Neuronal stem cell (in vitro differentiated cells): Measurements from ENCODE around the gene BAD.
A peak's percentile ranks its signal among the peaks of the same experiment; 100 is the strongest.

Experiments used
- DNase-seq: peaks from one replicate; pipeline ENCODE4 v3.0.0-alpha.2; 2013; ENCODE audit warnings: low spot score
- H2AFZ ChIP-seq: one replicate; pipeline ENCODE4 v1.6.1; 2013; ENCODE audit warnings: mild to moderate bottlenecking, low read length, inconsistent platforms
- H2AK5ac ChIP-seq: 2 replicates; pipeline ENCODE4 v1.6.1; 2013; ENCODE audit warnings: low read depth, mild to moderate bottlenecking, inconsistent platforms, low read length, moderate library complexity, mixed read lengths
- H2BK120ac ChIP-seq: 2 replicates; pipeline ENCODE4 v1.6.1; 2013; ENCODE audit warnings: low read depth, mild to moderate bottlenecking, inconsistent platforms, low read length, moderate library complexity, mixed read lengths
- H2BK12ac ChIP-seq: one replicate; pipeline ENCODE4 v1.6.1; 2013; ENCODE audit warnings: low read length, inconsistent platforms
- H2BK15ac ChIP-seq: 2 replicates; pipeline ENCODE4 v1.6.1; 2013; ENCODE audit warnings: mild to moderate bottlenecking, low read length, inconsistent platforms, mixed read lengths
- H2BK5ac ChIP-seq: one replicate; pipeline ENCODE4 v1.6.1; 2013; ENCODE audit warnings: inconsistent platforms, mild to moderate bottlenecking, low read length, moderate library complexity
- H3K14ac ChIP-seq: one replicate; pipeline ENCODE4 v1.6.1; 2013; ENCODE audit warnings: low read length, inconsistent platforms
- H3K18ac ChIP-seq: 2 replicates; pipeline ENCODE4 v1.6.1; 2013; ENCODE audit warnings: low read length, inconsistent platforms
- H3K23ac ChIP-seq: 2 replicates; pipeline ENCODE4 v1.6.1; 2013; ENCODE audit warnings: low read depth, mild to moderate bottlenecking, mixed read lengths, low read length, inconsistent platforms; ENCODE audit not compliant: poor library complexity
- H3K27ac ChIP-seq: replicated peaks from 3 replicates; pipeline ENCODE4 v1.5.1; 2013; ENCODE audit warnings: low read length, inconsistent platforms
- H3K27me3 ChIP-seq, 3 experiments: 2 replicates each; pipeline ENCODE4 v1.6.1; 2013; ENCODE audit warnings: low read length in 3 of 3, mild to moderate bottlenecking in 2 of 3, inconsistent platforms in 1 of 3, low read depth in 1 of 3, mixed read lengths in 1 of 3, moderate library complexity in 1 of 3; ENCODE audit not compliant: control insufficient read depth in 3 of 3, insufficient read depth in 3 of 3
- H3K36me3 ChIP-seq, 2 donors: replicated peaks in 1 of 2; 2 replicates each; pipeline ENCODE4 v1.6.1; 2013; ENCODE audit warnings: low read length in 2 of 2; ENCODE audit not compliant: control insufficient read depth in 2 of 2, insufficient read depth in 2 of 2
- H3K4ac ChIP-seq: 2 replicates; pipeline ENCODE4 v1.6.1; 2013; ENCODE audit warnings: inconsistent platforms, mild to moderate bottlenecking, low read length, moderate library complexity
- H3K4me1 ChIP-seq, 2 donors: 1 replicate in 1 of 2; 2 replicates in 1 of 2; pipeline ENCODE4 v1.6.1; 2013; ENCODE audit warnings: low read length in 2 of 2, low read depth in 1 of 2; ENCODE audit not compliant: control insufficient read depth in 2 of 2, insufficient read depth in 1 of 2
- H3K4me2 ChIP-seq: one replicate; pipeline ENCODE4 v1.6.1; 2013; ENCODE audit warnings: mild to moderate bottlenecking, low read length, inconsistent platforms; ENCODE audit not compliant: insufficient read depth, poor library complexity, severe bottlenecking
- H3K4me3 ChIP-seq, 2 donors: 2 replicates each; pipeline ENCODE4 v1.5.1; 2013; ENCODE audit warnings: low read length in 2 of 2, mild to moderate bottlenecking in 2 of 2, inconsistent platforms in 1 of 2, moderate library complexity in 1 of 2
- H3K79me1 ChIP-seq: one replicate; pipeline ENCODE4 v1.6.1; 2013; ENCODE audit warnings: low read depth, mild to moderate bottlenecking, inconsistent platforms, low read length, moderate library complexity
- H3K9ac ChIP-seq: one replicate; pipeline ENCODE4 v1.6.1; 2013; ENCODE audit warnings: mild to moderate bottlenecking, low read depth, low read length, inconsistent platforms; ENCODE audit not compliant: poor library complexity
- H3K9me3 ChIP-seq, 2 donors: replicated peaks in 1 of 2; 2 replicates each; pipeline versions ENCODE3 to v1.6.1; 2013; ENCODE audit warnings: low read length in 2 of 2, mild to moderate bottlenecking in 2 of 2, inconsistent platforms in 1 of 2, low read depth in 1 of 2, mixed read lengths in 1 of 2, moderate library complexity in 1 of 2; ENCODE audit not compliant: control insufficient read depth in 2 of 2, insufficient read depth in 1 of 2
- H4K8ac ChIP-seq: one replicate; pipeline ENCODE4 v1.6.1; 2013; ENCODE audit warnings: low read depth, mild to moderate bottlenecking, inconsistent platforms, low read length, moderate library complexity
- H4K91ac ChIP-seq: one replicate; pipeline ENCODE4 v1.6.1; 2013; ENCODE audit warnings: low read length, low read depth, mild to moderate bottlenecking, inconsistent platforms; ENCODE audit not compliant: poor library complexity
- WGBS, 2 donors: extraction: QIAGEN DNeasy Blood & Tissue Kit; methylation state at CpG; one replicate each; pipeline ENCODE4 v1.1.7; 2013; ENCODE audit warnings: missing lambda C conversion rate in 2 of 2, mixed read lengths in 1 of 2; ENCODE audit not compliant: insufficient read length in 2 of 2, insufficient replicate concordance in 1 of 2; ENCODE audit errors: extremely low coverage in 2 of 2; 5-methylcytosine and 5-hydroxymethylcytosine counted together

BAD gene

DNA sequence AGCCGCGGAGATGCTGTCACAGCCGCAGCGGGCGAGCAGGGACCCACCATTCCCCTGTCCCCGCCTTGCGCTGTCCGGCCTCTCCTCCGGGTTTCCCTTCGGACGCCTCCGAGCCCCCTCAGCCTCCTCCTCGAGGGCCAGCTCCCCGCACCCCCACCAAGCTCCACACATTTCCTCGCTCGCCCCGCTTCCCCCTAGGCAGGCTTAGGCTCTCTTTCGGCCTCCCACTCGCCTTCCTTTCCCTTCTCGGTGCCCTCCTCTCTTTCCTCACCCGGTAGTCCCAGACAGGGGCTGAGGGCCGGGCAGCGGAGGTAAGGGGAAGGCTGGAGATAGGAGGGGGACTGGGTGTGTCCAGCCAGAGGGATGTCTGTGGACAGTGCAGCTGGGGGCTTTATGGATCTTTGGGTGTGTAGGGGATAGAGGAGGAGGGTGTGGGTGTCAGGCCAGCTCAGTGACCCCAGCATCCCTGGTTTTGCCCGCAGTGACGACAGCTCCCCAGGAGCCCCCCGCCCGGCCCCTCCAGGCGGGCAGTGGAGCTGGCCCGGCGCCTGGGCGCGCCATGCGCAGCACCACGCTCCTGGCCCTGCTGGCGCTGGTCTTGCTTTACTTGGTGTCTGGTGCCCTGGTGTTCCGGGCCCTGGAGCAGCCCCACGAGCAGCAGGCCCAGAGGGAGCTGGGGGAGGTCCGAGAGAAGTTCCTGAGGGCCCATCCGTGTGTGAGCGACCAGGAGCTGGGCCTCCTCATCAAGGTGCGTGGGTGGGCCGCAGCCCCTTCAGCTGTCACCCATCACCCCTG is 8.2 kb upstream of the BAD start:
- Histone ChIP-seq H3K9me3 (no peaks in the 10 kb centered on the region), H3K14ac (peak overlapping the region; percentile 67), H3K4me2 (peak overlapping the region; percentile 60), H3K4ac (no peak overlapping the region), H2AK5ac (peak overlapping the region; percentile 81), H3K4me1 (peaks cover 6 to 18% of the 10 kb centered on the region in 2 donors), H3K23ac (peak overlapping the region; percentile 94), H3K27me3 (peaks cover 48 to 84% (median 83%) of the 10 kb centered on the region in 3 experiments), H2AFZ (peak overlapping the region; percentile 79), H4K91ac (no peak overlapping the region), H3K36me3 (no peaks in the 10 kb centered on the region), H2BK15ac (peak overlapping the region; percentile 34), H3K18ac (peak overlapping the region; percentile 82), H3K4me3 (no peak overlapping the region), H2BK5ac (peak overlapping the region; percentile 17), H3K27ac (no peak overlapping the region), H2BK12ac (peak overlapping the region; percentile 16), H3K79me1 (peaks cover 2% of the 10 kb centered on the region), H3K9ac (peak overlapping the region; percentile 74), H2BK120ac (no peak overlapping the region), H4K8ac (peak overlapping the region; percentile 31)
- no CpG with 5 or more reads among the region's 42 CpGs for WGBS, 2 donors
- no peak for DNase-seq

DNA sequence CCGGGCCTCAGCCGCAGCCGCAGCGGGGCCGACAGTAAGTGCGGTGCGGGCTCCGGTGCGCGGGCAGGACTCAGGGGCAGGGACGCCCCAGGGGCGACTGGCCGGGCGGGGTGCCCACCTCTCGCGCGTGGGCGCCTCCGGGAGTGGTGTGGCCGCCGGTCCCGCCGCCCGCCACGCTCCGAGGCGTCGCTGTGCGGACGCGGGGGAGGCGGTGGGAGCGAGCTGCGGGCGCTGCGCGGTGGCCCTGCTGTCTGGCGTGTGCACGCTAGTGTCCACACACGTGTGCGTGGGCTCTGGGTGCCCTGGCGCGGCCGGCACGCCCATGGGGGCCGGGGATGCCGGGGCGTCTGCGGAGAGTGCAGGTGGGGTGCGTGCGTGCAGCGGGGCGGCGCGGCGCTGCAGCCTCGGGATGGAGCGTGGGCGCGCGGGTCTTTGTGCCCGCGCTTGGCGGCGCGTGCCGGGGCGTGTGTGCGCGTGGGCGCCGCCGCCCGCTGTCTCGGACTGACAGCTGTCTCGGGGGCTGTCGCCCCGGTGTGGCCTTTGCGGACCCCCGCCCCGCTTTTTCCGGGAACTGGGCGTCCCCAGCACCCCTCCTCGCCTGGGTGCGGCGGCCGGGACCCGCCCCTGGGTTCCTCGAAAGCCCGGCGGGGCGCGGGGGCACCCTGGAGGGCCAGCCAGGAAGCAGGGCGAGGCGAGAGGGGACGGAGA is 7.4 kb upstream of the BAD start:
- Histone ChIP-seq H3K23ac (peak overlapping the region; percentile 83), H2AFZ (peak overlapping the region; percentile 79), H3K36me3 (no peaks in the 10 kb centered on the region), H3K79me1 (peaks cover 2% of the 10 kb centered on the region), H3K27me3 (peaks cover 41 to 76% (median 75%) of the 10 kb centered on the region in 3 experiments), H2BK5ac (peak overlapping the region; percentile 17), H3K4me3 (peak overlapping the region; percentile 20 to 68), H2BK12ac (no peak overlapping the region), H3K14ac (peak overlapping the region; percentile 47), H4K91ac (no peak overlapping the region), H3K18ac (peak overlapping the region; percentile 82), H3K9me3 (no peaks in the 10 kb centered on the region), H3K4me1 (peaks cover 6 to 13% of the 10 kb centered on the region in 2 donors), H3K9ac (peak overlapping the region; percentile 74), H2BK15ac (no peak overlapping the region), H4K8ac (no peak overlapping the region), H3K27ac (no peak overlapping the region), H3K4me2 (peak overlapping the region; percentile 60), H3K4ac (no peak overlapping the region), H2BK120ac (no peak overlapping the region), H2AK5ac (peak overlapping the region; percentile 81)
- no CpG with 5 or more reads among the region's 96 CpGs for WGBS, 2 donors
- DNase-seq, result no peak

GRCh38 chr11:64291262-64291751 is 6.8 kb upstream of the BAD start, which contains the start of gene KCNK4:
Gene KCNK4 (plus strand): TSS chr11:64291302. CDS start chr11:64293019, 1,717 bp downstream.
- H3K4ac ChIP-seq, result no peak within 1 kb of the TSS
- H3K4me2 ChIP-seq, result peak within 1 kb of the TSS; percentile 60
- peak within 1 kb of the TSS; percentile 74 for H3K9ac ChIP-seq
- H3K36me3 ChIP-seq, result no peaks in the 10 kb centered on the region
- no peaks in the 10 kb centered on the region for H3K9me3 ChIP-seq
- H3K4me1 ChIP-seq, result peaks cover 8 to 13% of the 10 kb centered on the region in 2 donors
- no peak within 1 kb of the TSS for H4K91ac ChIP-seq
- H4K8ac ChIP-seq, result no peak within 1 kb of the TSS
- peak within 1 kb of the TSS; percentile 20 to 68 for H3K4me3 ChIP-seq
- H3K27ac ChIP-seq, result no peak within 1 kb of the TSS
- H2BK12ac ChIP-seq, result no peak within 1 kb of the TSS
- H3K18ac ChIP-seq, result peak within 1 kb of the TSS; percentile 74
- peaks cover 2% of the 10 kb centered on the region for H3K79me1 ChIP-seq
- H2AK5ac ChIP-seq, result peak within 1 kb of the TSS; percentile 81
- H3K27me3 ChIP-seq, result peaks cover 35 to 70% (median 69%) of the 10 kb centered on the region in 3 experiments
- DNase-seq, result no peak
- H2BK120ac ChIP-seq, result no peak within 1 kb of the TSS
- peak within 1 kb of the TSS; percentile 83 for H3K23ac ChIP-seq
- WGBS, 2 donors, result no CpG with 5 or more reads among the region's 45 CpGs
- H2AFZ ChIP-seq, result peak within 1 kb of the TSS; percentile 79
- H2BK5ac ChIP-seq, result peak within 1 kb of the TSS; percentile 17
- H2BK15ac ChIP-seq, result peak within 1 kb of the TSS; percentile 15
- H3K14ac ChIP-seq, result peak within 1 kb of the TSS; percentile 47
